Caco-2 (cell line): ENCODE data around the gene NR2C2. TPM values are rescaled to one million over a fixed set of nuclear protein-coding genes. Genes with fewer than 3 reads are reported as not detected.

Experiments
- BruUV-seq: library from RNA; stranded (reverse); fragments of 400-500 nt; replicated peaks from 2 replicates; lab custom pipeline; 2021; lab: Mats Ljungman, UMichigan
- CTCF ChIA-PET: fragments of 300-600 bp; sonication (Branson Sonifier 250); formaldehyde crosslinking; loops from one replicate; lab custom pipeline; 2022; ENCODE audit warnings: antibody characterized with exemption; lab: Charles Lee
- POLR2A ChIA-PET: fragments of 300-600 bp; sonication (Branson Sonifier 250); formaldehyde crosslinking; loops from one replicate; lab custom pipeline; 2022; ENCODE audit warnings: antibody characterized with exemption; lab: Charles Lee
- DNase-seq, 2 experiments: peaks; one replicate each; pipeline versions ENCODE4 v3.0.0 to v3.0.0-alpha.2; 2020 to 2022
- H3K27me3 ChIP-seq: replicated peaks from 2 replicates; pipeline ENCODE4 v1.6.0; 2011; ENCODE audit warnings: low read length; ENCODE audit not compliant: control insufficient read depth, insufficient read depth
- H3K36me3 ChIP-seq: 2 replicates; pipeline ENCODE4 v1.5.1; 2011; ENCODE audit warnings: low read length; ENCODE audit not compliant: control insufficient read depth, insufficient read depth
- H3K4me1 ChIP-seq: fragments of 250-450 bp; sonication (Bioruptor Pico); 2 replicates; pipeline ENCODE4 v1.5.1; 2020; ENCODE audit warnings: mild to moderate bottlenecking
- H3K4me3 ChIP-seq: 2 replicates; pipeline ENCODE4 v1.5.1; 2011; ENCODE audit warnings: low read depth, mild to moderate bottlenecking, control low read depth, low read length
- H3K9me3 ChIP-seq: fragments of 250-450 bp; sonication (Bioruptor Pico); 2 replicates; pipeline ENCODE4 v1.5.1; 2020; ENCODE audit warnings: mild to moderate bottlenecking, moderate library complexity
- H3K27ac Mint-ChIP-seq: one replicate; pipeline ENCODE4 v1.8.0; 2022; ENCODE audit warnings: mixed read lengths; ENCODE audit not compliant: unreplicated experiment
- H3K27me3 Mint-ChIP-seq: one replicate; pipeline ENCODE4 v1.8.0; 2022; ENCODE audit warnings: mixed read lengths; ENCODE audit not compliant: insufficient read depth, unreplicated experiment
- H3K36me3 Mint-ChIP-seq: one replicate; pipeline ENCODE4 v1.8.0; 2022; ENCODE audit warnings: mild to moderate bottlenecking, mixed read lengths; ENCODE audit not compliant: insufficient read depth, unreplicated experiment
- H3K4me1 Mint-ChIP-seq: one replicate; pipeline ENCODE4 v1.8.0; 2022; ENCODE audit warnings: low read depth, mixed read lengths; ENCODE audit not compliant: unreplicated experiment
- H3K4me3 Mint-ChIP-seq: one replicate; pipeline ENCODE4 v1.8.0; 2022; ENCODE audit warnings: mild to moderate bottlenecking, moderate library complexity, mixed read lengths; ENCODE audit not compliant: unreplicated experiment
- H3K9me3 Mint-ChIP-seq: one replicate; pipeline ENCODE4 v1.8.0; 2022; ENCODE audit warnings: mixed read lengths; ENCODE audit not compliant: unreplicated experiment
- intact Hi-C: fragments of 100-400 bp; cut with micrococcal nuclease; formaldehyde crosslinking; loops from one replicate; pipeline ENCODE4 v1.10.0; 2022; ENCODE audit not compliant: unreplicated experiment
- total RNA-seq: library from RNA; stranded (reverse); gene quantifications from 2 replicates; pipeline ENCODE4 v1.2.3, GENCODE V29; 2022
- TF ChIP-seq, protein P1 (sequence below), 2 experiments: fragments of 200-600 bp in 1 of 2; IDR thresholded peaks; 1 replicate in 1 of 2; 2 replicates in 1 of 2; pipeline versions ENCODE4 v1.5.1 to v1.8.0; 2011 to 2022; ENCODE audit warnings: antibody characterized with exemption in 1 of 2, control low read depth in 1 of 2, inconsistent platforms in 1 of 2, low read depth in 1 of 2, low read length in 1 of 2, mild to moderate bottlenecking in 1 of 2, moderate library complexity in 1 of 2; ENCODE audit not compliant: insufficient read depth in 1 of 2, severe bottlenecking in 1 of 2, unreplicated experiment in 1 of 2

NR2C2 gene
- total RNA-seq, 1 experiment from 2014 or later = 37.0 TPM

DNA sequence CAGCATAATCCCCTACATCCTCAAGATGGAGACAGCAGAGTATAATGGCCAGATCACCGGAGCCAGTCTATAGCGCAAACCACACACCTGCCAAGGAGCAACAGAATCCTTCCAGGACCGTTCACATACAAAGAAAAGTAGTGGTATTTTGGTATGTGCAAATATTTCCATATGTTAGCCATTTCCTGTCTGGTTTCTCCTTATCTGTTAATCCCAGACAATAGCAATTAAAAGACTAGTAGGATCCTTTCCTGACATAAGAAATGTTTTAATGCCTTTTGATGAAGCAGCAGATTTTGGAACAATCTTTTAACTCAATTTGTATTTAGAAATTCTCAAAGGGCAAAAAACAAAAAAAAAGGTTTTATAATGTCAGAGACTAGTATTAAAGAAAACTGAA is 95.6 kb downstream of the NR2C2 start:
- Mint-ChIP-seq H3K4me3 (no peak overlapping the region), H3K27ac (no peak overlapping the region), H3K36me3 (peaks cover 71% of the 10 kb centered on the region), H3K4me1 (no peaks in the 10 kb centered on the region), H3K27me3 (no peaks in the 10 kb centered on the region), H3K9me3 (no peaks in the 10 kb centered on the region)
- intact Hi-C loops = no loop called here
- H3K36me3 ChIP-seq = peaks cover 7% of the 10 kb centered on the region
- DNase-seq = no peak
- POLR2A ChIA-PET = no interaction called here
- TF ChIP-seq, protein P1, sequence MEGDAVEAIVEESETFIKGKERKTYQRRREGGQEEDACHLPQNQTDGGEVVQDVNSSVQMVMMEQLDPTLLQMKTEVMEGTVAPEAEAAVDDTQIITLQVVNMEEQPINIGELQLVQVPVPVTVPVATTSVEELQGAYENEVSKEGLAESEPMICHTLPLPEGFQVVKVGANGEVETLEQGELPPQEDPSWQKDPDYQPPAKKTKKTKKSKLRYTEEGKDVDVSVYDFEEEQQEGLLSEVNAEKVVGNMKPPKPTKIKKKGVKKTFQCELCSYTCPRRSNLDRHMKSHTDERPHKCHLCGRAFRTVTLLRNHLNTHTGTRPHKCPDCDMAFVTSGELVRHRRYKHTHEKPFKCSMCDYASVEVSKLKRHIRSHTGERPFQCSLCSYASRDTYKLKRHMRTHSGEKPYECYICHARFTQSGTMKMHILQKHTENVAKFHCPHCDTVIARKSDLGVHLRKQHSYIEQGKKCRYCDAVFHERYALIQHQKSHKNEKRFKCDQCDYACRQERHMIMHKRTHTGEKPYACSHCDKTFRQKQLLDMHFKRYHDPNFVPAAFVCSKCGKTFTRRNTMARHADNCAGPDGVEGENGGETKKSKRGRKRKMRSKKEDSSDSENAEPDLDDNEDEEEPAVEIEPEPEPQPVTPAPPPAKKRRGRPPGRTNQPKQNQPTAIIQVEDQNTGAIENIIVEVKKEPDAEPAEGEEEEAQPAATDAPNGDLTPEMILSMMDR (IDR thresholded peaks at IDR 0.05; ENCODE audit: insufficient read depth in 1 of 2, low read depth in 1 of 2, low read length in 1 of 2, severe bottlenecking in 1 of 2, unreplicated experiment in 1 of 2) = no peak
- no peaks in the 10 kb centered on the region for H3K27me3 ChIP-seq
- H3K4me3 ChIP-seq = no peak overlapping the region
- no TSS peak for BruUV-seq
- H3K9me3 ChIP-seq = no peaks in the 10 kb centered on the region
- CTCF ChIA-PET = no interaction called here
- H3K4me1 ChIP-seq = no peaks in the 10 kb centered on the region

GRCh38 chr3:15043408-15044171 is 96.2 kb downstream of the NR2C2 start:
- Mint-ChIP-seq H3K9me3 (no peaks in the 10 kb centered on the region), H3K27me3 (no peaks in the 10 kb centered on the region), H3K36me3 (peaks cover 71% of the 10 kb centered on the region), H3K4me3 (no peak overlapping the region), H3K4me1 (no peaks in the 10 kb centered on the region), H3K27ac (no peak overlapping the region)
- no peaks in the 10 kb centered on the region for H3K4me1 ChIP-seq
- H3K36me3 ChIP-seq = peaks cover 7% of the 10 kb centered on the region
- H3K4me3 ChIP-seq = no peak overlapping the region
- ChIA-PET POLR2A (no interaction called here), CTCF (no interaction called here)
- no peak for DNase-seq
- TF ChIP-seq, protein P1 (IDR thresholded peaks at IDR 0.05; ENCODE audit: insufficient read depth in 1 of 2, low read depth in 1 of 2, low read length in 1 of 2, severe bottlenecking in 1 of 2, unreplicated experiment in 1 of 2) = no peak
- H3K9me3 ChIP-seq = no peaks in the 10 kb centered on the region
- H3K27me3 ChIP-seq = no peaks in the 10 kb centered on the region
- intact Hi-C loops = no loop called here
- BruUV-seq = no TSS peak

GRCh38 chr3:15044326-15044725 is 96.9 kb downstream of the NR2C2 start:
- no peak for DNase-seq
- Histone ChIP-seq H3K36me3 (peaks cover 7% of the 10 kb centered on the region), H3K27me3 (no peaks in the 10 kb centered on the region), H3K4me3 (no peak overlapping the region), H3K9me3 (no peaks in the 10 kb centered on the region), H3K4me1 (no peaks in the 10 kb centered on the region)
- ChIA-PET CTCF (no interaction called here), POLR2A (no interaction called here)
- TF ChIP-seq, protein P1 (IDR thresholded peaks at IDR 0.05; ENCODE audit: insufficient read depth in 1 of 2, low read depth in 1 of 2, low read length in 1 of 2, severe bottlenecking in 1 of 2, unreplicated experiment in 1 of 2) = no peak
- H3K9me3 Mint-ChIP-seq = no peaks in the 10 kb centered on the region
- H3K36me3 Mint-ChIP-seq = peaks cover 75% of the 10 kb centered on the region
- H3K4me3 Mint-ChIP-seq = no peak overlapping the region
- BruUV-seq = no TSS peak
- no peaks in the 10 kb centered on the region for H3K4me1 Mint-ChIP-seq
- no peak overlapping the region for H3K27ac Mint-ChIP-seq
- intact Hi-C loops = no loop called here
- H3K27me3 Mint-ChIP-seq = no peaks in the 10 kb centered on the region
